H7 (cell line): Measurements from ENCODE around the gene STRN4. TPM values are rescaled to one million over a fixed set of nuclear protein-coding genes. Genes with fewer than 3 reads are reported as not detected.

Experiments used
- DNase-seq: peaks from one replicate; pipeline ENCODE4 v3.0.0; 2012
- H3K27me3 ChIP-seq: 2 replicates; pipeline ENCODE4 v1.6.0; 2011; ENCODE audit warnings: mild to moderate bottlenecking, low read length; ENCODE audit not compliant: control insufficient read depth, insufficient read depth
- H3K36me3 ChIP-seq: replicated peaks from 2 replicates; pipeline ENCODE4 v1.5.1; 2011; ENCODE audit warnings: low read length; ENCODE audit not compliant: control insufficient read depth, insufficient read depth
- H3K4me3 ChIP-seq: 2 replicates; pipeline ENCODE4 v1.5.1; 2011; ENCODE audit warnings: low read depth, mild to moderate bottlenecking, control low read depth, low read length, moderate library complexity; ENCODE audit not compliant: insufficient read depth
- total RNA-seq: library from RNA; depleted of rRNA; stranded (reverse); fragments of >200 nt; shearing (Covaris generic); gene quantifications from 2 replicates; pipeline ENCODE4 v1.2.3, GENCODE V29; 2014

The STRN4 gene
- total RNA-seq, 1 experiment from 2014 or later: 188 TPM

GRCh38 chr19:46728208-46728607 lies 18.0 kb downstream of the STRN4 start:
- no peak overlapping the region for H3K4me3 ChIP-seq
- DNase-seq: no peak
- no peaks in the 10 kb centered on the region for H3K27me3 ChIP-seq
- peaks cover 65% of the 10 kb centered on the region for H3K36me3 ChIP-seq

- Histone ChIP-seq H3K27me3 (no peaks in the 10 kb centered on the region), H3K4me3 (no peak overlapping the region), H3K36me3 (peaks cover 63% of the 10 kb centered on the region)
- DNase-seq: no peak
Observed at GRCh38 chr19:46727757-46728156, 18.5 kb downstream of the STRN4 start.

- Histone ChIP-seq H3K27me3 (no peaks in the 10 kb centered on the region), H3K4me3 (no peak overlapping the region), H3K36me3 (peaks cover 66% of the 10 kb centered on the region)
- peak; percentile 46 for DNase-seq
Observed at GRCh38 chr19:46726971-46727501, 19.2 kb downstream of the STRN4 start.

- peak; percentile 54 for DNase-seq
- no peaks in the 10 kb centered on the region for H3K27me3 ChIP-seq
- no peak overlapping the region for H3K4me3 ChIP-seq
- peaks cover 66% of the 10 kb centered on the region for H3K36me3 ChIP-seq
Observed at GRCh38 chr19:46726551-46726950, 19.7 kb downstream of the STRN4 start.

- no peaks in the 10 kb centered on the region for H3K27me3 ChIP-seq
- peak; percentile 77 for DNase-seq
- H3K4me3 ChIP-seq: no peak overlapping the region
- peaks cover 67% of the 10 kb centered on the region for H3K36me3 ChIP-seq
Observed at GRCh38 chr19:46725859-46726393, 20.3 kb downstream of the STRN4 start.

GRCh38 chr19:46725036-46725820 lies 21.0 kb downstream of the STRN4 start:
- Histone ChIP-seq H3K4me3 (no peak overlapping the region), H3K36me3 (peaks cover 64% of the 10 kb centered on the region), H3K27me3 (no peaks in the 10 kb centered on the region)
- peak; percentile 56 for DNase-seq

GRCh38 chr19:46724468-46724867 lies 21.8 kb downstream of the STRN4 start:
- H3K27me3 ChIP-seq: no peaks in the 10 kb centered on the region
- peaks cover 63% of the 10 kb centered on the region for H3K36me3 ChIP-seq
- no peak overlapping the region for H3K4me3 ChIP-seq
- peak; percentile 44 for DNase-seq

GRCh38 chr19:46723471-46723870 lies 22.8 kb downstream of the STRN4 start:
- peak; percentile 32 for DNase-seq
- Histone ChIP-seq H3K27me3 (no peaks in the 10 kb centered on the region), H3K36me3 (peaks cover 57% of the 10 kb centered on the region), H3K4me3 (no peak overlapping the region)

- peaks cover 54% of the 10 kb centered on the region for H3K36me3 ChIP-seq
- H3K27me3 ChIP-seq: no peaks in the 10 kb centered on the region
- no peak overlapping the region for H3K4me3 ChIP-seq
- DNase-seq: peak; percentile 55
Observed at GRCh38 chr19:46723023-46723461, 23.2 kb downstream of the STRN4 start.

GRCh38 chr19:46722421-46723022 lies 23.7 kb downstream of the STRN4 start:
- H3K27me3 ChIP-seq: no peaks in the 10 kb centered on the region
- peak; percentile 53 for DNase-seq
- H3K36me3 ChIP-seq: peaks cover 52% of the 10 kb centered on the region
- no peak overlapping the region for H3K4me3 ChIP-seq

GRCh38 chr19:46722004-46722380 lies 24.3 kb downstream of the STRN4 start:
- no peaks in the 10 kb centered on the region for H3K27me3 ChIP-seq
- peaks cover 49% of the 10 kb centered on the region for H3K36me3 ChIP-seq
- DNase-seq: no peak
- no peak overlapping the region for H3K4me3 ChIP-seq

GRCh38 chr19:46721269-46722003 lies 24.8 kb downstream of the STRN4 start:
- Histone ChIP-seq H3K4me3 (no peak overlapping the region), H3K27me3 (no peaks in the 10 kb centered on the region), H3K36me3 (peaks cover 44% of the 10 kb centered on the region)
- DNase-seq: peak; percentile 93

GRCh38 chr19:46720503-46721239 lies 25.6 kb downstream of the STRN4 start:
- DNase-seq: peak; percentile 31
- Histone ChIP-seq H3K27me3 (no peaks in the 10 kb centered on the region), H3K36me3 (peaks cover 37% of the 10 kb centered on the region), H3K4me3 (no peak overlapping the region)
